Measurements from ENCODE around the gene DYNLT4.
"Not testable (repeated sequence)": the region's sequence is repeated elsewhere in the genome, so short reads cannot be mapped to it uniquely, and the experiment has no call there.

The DYNLT4 gene

GRCh38 chr1:44786841-44787426 lies 20.2 kb downstream of the DYNLT4 start:
- no peak for DNase-seq

GRCh38 chr1:44786138-44786840 lies 20.9 kb downstream of the DYNLT4 start:
- peak; percentile 9 for DNase-seq

- no peak for DNase-seq
Measured at GRCh38 chr1:44785501-44786137, 21.5 kb downstream of the DYNLT4 start.

GRCh38 chr1:44785029-44785380 lies 22.1 kb downstream of the DYNLT4 start:
- DNase-seq = no peak

- no peak for DNase-seq
Measured at GRCh38 chr1:44784094-44785028, 22.8 kb downstream of the DYNLT4 start.

GRCh38 chr1:44783697-44784093 lies 23.5 kb downstream of the DYNLT4 start:
- no peak for DNase-seq

GRCh38 chr1:44780583-44781121 lies 26.5 kb downstream of the DYNLT4 start:
- no peak for DNase-seq

GRCh38 chr1:44778705-44779576 lies 28.2 kb downstream of the DYNLT4 start:
- DNase-seq = no peak

GRCh38 chr1:44777969-44778635 lies 29.0 kb downstream of the DYNLT4 start:
- no peak for DNase-seq

- DNase-seq = no peak
Measured at GRCh38 chr1:44777547-44777946, 29.6 kb downstream of the DYNLT4 start.

- no peak for DNase-seq
Measured at GRCh38 chr1:44776730-44777068, 30.5 kb downstream of the DYNLT4 start.

GRCh38 chr1:44775930-44776729 lies 31.0 kb downstream of the DYNLT4 start:
- no peak for DNase-seq

- DNase-seq = peak; percentile 90
Measured at GRCh38 chr1:44775078-44775929, 31.8 kb downstream of the DYNLT4 start, which contains the start of gene RPS8. TSS of gene RPS8 (plus strand) at chr1:44775540. CDS start at chr1:44775597, 57 bp downstream.

- DNase-seq = not testable (repeated sequence)
Measured at GRCh38 chr1:44766421-44766820, 40.7 kb downstream of the DYNLT4 start.

- DNase-seq = no peak
Measured at GRCh38 chr1:44760876-44761275, 46.3 kb downstream of the DYNLT4 start.

- no peak for DNase-seq
Measured at GRCh38 chr1:44759077-44759476, 48.1 kb downstream of the DYNLT4 start.

- no peak for DNase-seq
Measured at GRCh38 chr1:44757420-44757819, 49.7 kb downstream of the DYNLT4 start.

Data from GDM1 (cell line).